Lower lobe of right lung (tissue), 2 donors: Measurements from ENCODE around the gene MEX3A. TPM values are rescaled to one million over a fixed set of nuclear protein-coding genes. Genes with fewer than 3 reads are reported as not detected.
A peak's percentile ranks its signal among the peaks of the same experiment; 100 is the strongest.

Experiments used
- ATAC-seq, 2 donors: fragments of 200-7000 bp; cut with Tn5 transposase; one replicate each; pipeline ENCODE4 v1.9.1; 2020 to 2022; ENCODE audit warnings: mild to moderate bottlenecking in 2 of 2, moderate library complexity in 2 of 2
- DNase-seq: peaks from one replicate; pipeline ENCODE4 v3.0.0-alpha.2; 2020
- H3K27ac ChIP-seq: fragments of 200-600 bp; one replicate; pipeline ENCODE4 v1.8.0; 2022
- H3K27me3 ChIP-seq: fragments of 200-600 bp; one replicate; pipeline ENCODE4 v1.8.0; 2022; ENCODE audit warnings: low read depth
- H3K36me3 ChIP-seq: fragments of 200-600 bp; one replicate; pipeline ENCODE4 v1.8.0; 2022; ENCODE audit warnings: mild to moderate bottlenecking
- H3K4me1 ChIP-seq: fragments of 200-600 bp; one replicate; pipeline ENCODE4 v1.8.0; 2022
- H3K4me3 ChIP-seq: fragments of 200-600 bp; one replicate; pipeline ENCODE4 v1.8.0; 2022; ENCODE audit warnings: mild to moderate bottlenecking
- H3K9me3 ChIP-seq: fragments of 200-600 bp; one replicate; pipeline ENCODE4 v1.8.0; 2022
- CTCF ChIP-seq: fragments of 200-600 bp; IDR thresholded peaks from one replicate; pipeline ENCODE4 v1.8.0; 2022; ENCODE audit warnings: antibody characterized with exemption, mild to moderate bottlenecking
- intact Hi-C: fragments of 100-400 bp; cut with DNase I; formaldehyde crosslinking; loops from one replicate; pipeline ENCODE4 v1.11.0; 2022
- total RNA-seq: library from RNA; stranded (reverse); fragmentation: NEBNext Ultra II Directional; extraction: Animal tissue kit (Norgen Biotek cat#: 25700); gene quantifications from one replicate; pipeline ENCODE4 v1.2.1, GENCODE V29; 2021
- donor health status: DM: no; HTN: yes; CAD: no; lungs with severe emphysema.

The MEX3A gene
- total RNA-seq, 1 donor from 2014 or later, result 0.74 TPM

- H3K36me3 ChIP-seq, result peaks cover 8% of the 10 kb centered on the region
- no peak for TF ChIP-seq CTCF
- no peaks in the 10 kb centered on the region for H3K27me3 ChIP-seq
- no peak overlapping the region for H3K27ac ChIP-seq
- no peak for ATAC-seq
- no peaks in the 10 kb centered on the region for H3K9me3 ChIP-seq
- H3K4me1 ChIP-seq, result peaks cover 10% of the 10 kb centered on the region
- intact Hi-C loops, result no loop called here
- no peak for DNase-seq
- H3K4me3 ChIP-seq, result no peak overlapping the region
Measured at GRCh38 chr1:156070548-156070947, 11.7 kb downstream of the MEX3A start.

DNA sequence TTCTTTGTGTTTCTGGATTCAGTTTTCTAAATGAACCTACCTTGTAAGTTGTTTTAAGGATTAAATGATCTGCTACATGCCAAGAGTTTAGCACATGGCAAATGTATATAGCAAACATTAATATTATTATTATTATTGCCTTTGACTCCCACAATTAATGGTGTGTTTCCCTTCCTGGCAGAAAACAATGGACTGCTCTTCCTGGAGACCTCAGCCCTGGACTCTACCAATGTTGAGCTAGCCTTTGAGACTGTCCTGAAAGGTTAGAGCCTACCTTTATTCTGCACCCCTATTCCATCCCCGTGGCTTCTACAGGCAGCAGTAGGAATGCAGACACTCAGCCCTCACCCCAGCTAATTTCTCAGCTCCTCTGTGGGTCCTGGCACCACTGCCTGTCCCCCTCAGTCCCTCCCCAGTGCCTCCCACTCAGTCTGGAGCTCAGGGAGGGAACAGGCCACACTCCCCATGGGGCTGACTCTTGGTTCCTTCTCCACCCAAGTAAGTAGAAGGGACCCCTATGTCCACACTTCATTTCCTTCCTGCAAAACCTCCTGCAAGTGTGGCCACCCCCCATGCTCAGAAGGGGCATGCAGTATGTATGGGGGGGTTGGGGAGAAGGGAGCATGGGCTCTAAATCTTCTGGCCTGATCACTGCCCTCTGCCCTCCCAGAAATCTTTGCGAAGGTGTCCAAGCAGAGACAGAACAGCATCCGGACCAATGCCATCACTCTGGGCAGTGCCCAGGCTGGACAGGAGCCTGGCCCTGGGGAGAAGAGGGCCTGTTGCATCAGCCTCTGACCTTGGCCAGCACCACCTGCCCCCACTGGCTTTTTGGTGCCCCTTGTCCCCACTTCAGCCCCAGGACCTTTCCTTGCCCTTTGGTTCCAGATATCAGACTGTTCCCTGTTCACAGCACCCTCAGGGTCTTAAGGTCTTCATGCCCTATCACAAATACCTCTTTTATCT is 12.5 kb downstream of the MEX3A start:
- H3K27ac ChIP-seq, result peak overlapping the region; percentile 31
- no peaks in the 10 kb centered on the region for H3K27me3 ChIP-seq
- H3K9me3 ChIP-seq, result no peaks in the 10 kb centered on the region
- no peak for ATAC-seq
- no peak overlapping the region for H3K4me3 ChIP-seq
- H3K36me3 ChIP-seq, result peaks cover 8% of the 10 kb centered on the region
- H3K4me1 ChIP-seq, result peaks cover 2% of the 10 kb centered on the region
- TF ChIP-seq CTCF, result no peak
- no peak for DNase-seq
- intact Hi-C loops, result no loop called here

- no peak overlapping the region for H3K27ac ChIP-seq
- TF ChIP-seq CTCF, result no peak
- DNase-seq (no peak), ATAC-seq (no peak)
- H3K27me3 ChIP-seq, result no peaks in the 10 kb centered on the region
- H3K36me3 ChIP-seq, result peaks cover 8% of the 10 kb centered on the region
- intact Hi-C loops, result no loop called here
- H3K4me3 ChIP-seq, result no peak overlapping the region
- H3K9me3 ChIP-seq, result no peaks in the 10 kb centered on the region
- no peaks in the 10 kb centered on the region for H3K4me1 ChIP-seq
Measured at GRCh38 chr1:156067262-156067661, 15.0 kb downstream of the MEX3A start.

DNA sequence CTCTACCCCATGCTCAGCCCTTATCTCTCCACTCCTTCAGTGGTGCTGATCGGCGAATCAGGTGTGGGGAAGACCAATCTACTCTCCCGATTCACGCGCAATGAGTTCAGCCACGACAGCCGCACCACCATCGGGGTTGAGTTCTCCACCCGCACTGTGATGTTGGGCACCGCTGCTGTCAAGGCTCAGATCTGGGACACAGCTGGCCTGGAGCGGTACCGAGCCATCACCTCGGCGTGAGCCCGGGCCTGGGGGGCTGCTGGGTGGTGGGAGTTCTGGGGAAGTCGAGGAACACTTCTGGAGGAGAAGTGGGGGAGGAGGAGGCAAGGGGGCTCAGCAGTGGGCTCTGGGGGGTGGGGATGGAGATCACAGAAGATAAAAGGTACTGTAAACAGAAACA is 16.4 kb downstream of the MEX3A start:
- ATAC-seq (no peak), DNase-seq (no peak)
- H3K9me3 ChIP-seq, result no peaks in the 10 kb centered on the region
- no peaks in the 10 kb centered on the region for H3K27me3 ChIP-seq
- H3K27ac ChIP-seq, result no peak overlapping the region
- H3K4me1 ChIP-seq, result no peaks in the 10 kb centered on the region
- no peak overlapping the region for H3K4me3 ChIP-seq
- peaks cover 8% of the 10 kb centered on the region for H3K36me3 ChIP-seq
- no peak for TF ChIP-seq CTCF
- intact Hi-C loops, result no loop called here

DNA sequence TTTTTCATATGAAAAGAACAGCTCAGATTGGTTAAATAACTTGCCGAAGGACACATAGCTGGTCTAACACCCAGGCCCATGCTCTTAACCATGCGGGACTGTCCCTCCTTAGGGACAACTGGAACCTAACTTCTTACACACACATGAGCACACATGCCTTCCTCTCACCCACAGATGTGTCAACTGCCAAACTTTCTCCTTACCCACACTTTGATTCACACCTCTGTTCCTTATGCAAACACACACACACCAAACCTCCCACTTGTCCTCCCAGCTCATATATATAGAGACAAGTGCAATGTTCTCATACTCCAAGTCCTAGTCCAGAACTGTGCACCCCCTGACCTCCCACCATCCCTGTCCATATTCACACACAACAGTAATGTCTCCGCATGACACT is 17.1 kb downstream of the MEX3A start:
- ATAC-seq (no peak), DNase-seq (no peak)
- intact Hi-C loops, result no loop called here
- no peaks in the 10 kb centered on the region for H3K9me3 ChIP-seq
- no peak overlapping the region for H3K27ac ChIP-seq
- no peaks in the 10 kb centered on the region for H3K27me3 ChIP-seq
- TF ChIP-seq CTCF, result no peak
- H3K4me1 ChIP-seq, result no peaks in the 10 kb centered on the region
- peaks cover 8% of the 10 kb centered on the region for H3K36me3 ChIP-seq
- no peak overlapping the region for H3K4me3 ChIP-seq
